Measurements from ENCODE around the gene GANC. TPM values are rescaled to one million over a fixed set of nuclear protein-coding genes. Genes with fewer than 3 reads are reported as not detected.

GANC gene
- total RNA-seq, 1 donor: 25.5 TPM

GRCh38 chr15:42338500-42338899, 65.5 kb downstream of the GANC start:
- no peak overlapping the region for H3K4me3 ChIP-seq (ENCODE audit: low read depth, low read length)
- DNase-seq (ENCODE audit: low read depth): no peak
- TF ChIP-seq CTCF (IDR thresholded peaks at IDR 0.05; ENCODE audit: insufficient read depth, low read depth, low read length): no peak

- no peak overlapping the region for H3K4me3 ChIP-seq (ENCODE audit: low read depth, low read length)
- no peak for DNase-seq (ENCODE audit: low read depth)
- TF ChIP-seq CTCF (IDR thresholded peaks at IDR 0.05; ENCODE audit: insufficient read depth, low read depth, low read length): no peak
Measured at GRCh38 chr15:42343596-42344232, 70.7 kb downstream of the GANC start.

- DNase-seq (ENCODE audit: low read depth): peak; percentile 69
- TF ChIP-seq CTCF (IDR thresholded peaks at IDR 0.05; ENCODE audit: insufficient read depth, low read depth, low read length): no peak
- H3K4me3 ChIP-seq (ENCODE audit: low read depth, low read length): no peak overlapping the region
Measured at GRCh38 chr15:42344763-42345162, 71.8 kb downstream of the GANC start.

DNA sequence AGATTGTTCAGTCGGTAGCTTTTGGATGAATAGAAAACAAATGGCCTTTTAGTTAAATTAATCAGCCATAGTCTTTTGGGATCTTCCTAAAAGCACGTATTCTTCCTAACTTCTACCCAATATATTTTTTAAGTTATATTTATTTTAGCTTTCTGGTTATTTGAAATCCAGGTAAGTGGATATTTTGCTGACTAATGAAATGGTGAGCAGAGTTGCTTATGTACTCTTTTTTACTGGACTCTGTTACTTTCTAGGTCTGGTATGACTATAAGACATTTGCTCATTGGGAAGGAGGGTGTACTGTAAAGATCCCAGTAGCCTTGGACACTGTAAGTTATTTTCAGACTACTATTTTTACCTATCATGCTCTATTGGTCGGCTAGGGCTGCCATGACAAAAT, 72.5 kb downstream of the GANC start:
- no peak overlapping the region for H3K4me3 ChIP-seq (ENCODE audit: low read depth, low read length)
- TF ChIP-seq CTCF (IDR thresholded peaks at IDR 0.05; ENCODE audit: insufficient read depth, low read depth, low read length): no peak
- no peak for DNase-seq (ENCODE audit: low read depth)

- H3K4me3 ChIP-seq (ENCODE audit: low read depth, low read length): no peak overlapping the region
- DNase-seq (ENCODE audit: low read depth): peak; percentile 18
- no peak for TF ChIP-seq CTCF (IDR thresholded peaks at IDR 0.05; ENCODE audit: insufficient read depth, low read depth, low read length)
Measured at GRCh38 chr15:42348083-42348482, 75.1 kb downstream of the GANC start.

GRCh38 chr15:42349186-42349585, 76.2 kb downstream of the GANC start:
- DNase-seq (ENCODE audit: low read depth): peak; percentile 15
- no peak overlapping the region for H3K4me3 ChIP-seq (ENCODE audit: low read depth, low read length)
- TF ChIP-seq CTCF (IDR thresholded peaks at IDR 0.05; ENCODE audit: insufficient read depth, low read depth, low read length): no peak

DNA sequence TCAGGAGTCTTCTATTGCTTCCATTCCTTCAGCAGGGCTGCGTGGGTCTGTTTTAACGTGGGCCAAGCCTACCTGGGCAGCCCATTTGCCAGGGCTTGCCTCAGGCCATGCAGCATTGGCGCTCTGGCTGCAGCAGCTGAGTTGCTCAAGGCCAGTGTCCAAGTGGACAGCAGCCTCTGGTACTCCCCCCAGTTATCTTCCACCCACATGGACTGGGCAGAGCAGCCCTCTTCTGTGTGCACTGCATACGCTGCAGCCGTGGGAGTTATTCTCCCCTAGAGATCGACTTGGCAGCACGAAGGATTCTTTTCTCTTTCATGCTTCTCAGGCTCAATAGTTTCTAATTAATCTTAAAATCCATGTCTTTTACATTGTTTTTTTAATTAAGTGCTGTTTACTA, 79.4 kb downstream of the GANC start:
- H3K4me3 ChIP-seq (ENCODE audit: low read depth, low read length): no peak overlapping the region
- DNase-seq (ENCODE audit: low read depth): no peak
- TF ChIP-seq CTCF (IDR thresholded peaks at IDR 0.05; ENCODE audit: insufficient read depth, low read depth, low read length): no peak
